ENCODE measurements around the gene HES1.
"Not testable (repeated sequence)": the region's sequence is repeated elsewhere in the genome, so short reads cannot be mapped to it uniquely, and the experiment has no call there.

HES1 gene

DNA sequence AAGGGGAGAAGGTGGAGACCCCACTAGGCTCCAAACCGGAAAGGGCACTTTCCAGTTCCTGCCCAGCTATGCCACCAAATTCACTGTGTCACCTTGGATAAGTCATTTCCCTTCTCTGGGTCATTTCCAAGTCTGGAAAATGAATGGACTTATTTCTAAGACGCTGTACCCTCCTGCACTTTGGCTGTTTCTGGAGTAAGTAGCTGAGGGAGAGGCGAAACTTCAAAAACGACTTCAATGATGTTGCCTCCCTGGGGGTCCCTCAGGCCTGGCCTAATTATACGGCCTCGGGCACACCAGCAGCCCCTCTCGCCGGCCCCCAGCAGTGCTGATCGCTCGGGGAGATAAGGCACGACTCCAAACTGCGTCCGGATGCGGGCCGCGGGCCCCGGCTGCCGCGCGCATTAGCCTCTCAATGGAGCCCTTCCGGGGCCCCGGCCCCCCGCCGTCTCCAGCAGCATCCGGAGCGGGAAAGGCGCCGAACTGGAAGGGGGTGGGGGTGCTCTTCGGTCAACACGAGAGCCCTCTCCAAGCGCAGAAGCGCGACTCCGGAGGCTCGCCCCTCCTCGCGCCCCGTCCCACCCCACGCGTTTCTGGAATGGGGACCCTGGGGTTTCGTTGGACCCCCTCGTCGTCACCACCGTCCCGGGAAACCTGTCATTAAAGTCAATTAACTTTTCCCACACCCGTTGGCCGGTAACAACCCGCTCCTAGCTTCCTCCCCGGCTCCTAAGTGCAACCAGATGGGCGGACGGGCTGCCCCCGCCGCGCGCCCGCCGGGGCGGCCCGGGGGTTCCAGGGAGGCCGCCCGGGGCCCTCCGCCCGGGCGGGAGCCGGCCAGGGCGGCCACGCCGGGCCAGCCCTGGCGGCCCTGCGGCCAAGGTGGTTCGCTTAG lies 4.8 kb downstream of the HES1 start:
- DNase-seq (ENCODE audit: low read depth, low spot score): no peak

- no peak for DNase-seq (ENCODE audit: low read depth, low spot score)
Observed at GRCh38 chr3:194141415-194142155, 5.6 kb downstream of the HES1 start.

- no peak for DNase-seq (ENCODE audit: low read depth, low spot score)
Observed at GRCh38 chr3:194142156-194142910, 6.4 kb downstream of the HES1 start.

DNA sequence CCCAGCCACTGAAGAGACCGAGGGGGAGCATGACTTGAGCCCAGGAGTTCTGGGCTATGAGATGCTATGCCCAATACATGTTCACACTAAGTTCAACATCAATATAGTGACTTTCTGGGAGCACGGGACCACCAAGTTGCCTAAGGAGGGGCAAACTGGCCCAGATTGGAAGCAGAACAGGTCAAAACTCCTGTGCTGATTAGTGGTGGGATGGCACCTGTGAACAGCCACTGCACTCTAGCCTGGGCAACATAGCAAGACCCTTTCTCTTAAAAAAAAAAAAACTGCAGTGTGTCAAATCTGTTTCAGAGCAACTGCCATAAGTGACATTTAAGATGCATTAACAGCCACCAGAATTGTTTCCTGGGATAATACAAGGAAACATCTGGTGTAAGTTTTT lies 9.8 kb downstream of the HES1 start:
- no peak for DNase-seq (ENCODE audit: low read depth, low spot score)

DNA sequence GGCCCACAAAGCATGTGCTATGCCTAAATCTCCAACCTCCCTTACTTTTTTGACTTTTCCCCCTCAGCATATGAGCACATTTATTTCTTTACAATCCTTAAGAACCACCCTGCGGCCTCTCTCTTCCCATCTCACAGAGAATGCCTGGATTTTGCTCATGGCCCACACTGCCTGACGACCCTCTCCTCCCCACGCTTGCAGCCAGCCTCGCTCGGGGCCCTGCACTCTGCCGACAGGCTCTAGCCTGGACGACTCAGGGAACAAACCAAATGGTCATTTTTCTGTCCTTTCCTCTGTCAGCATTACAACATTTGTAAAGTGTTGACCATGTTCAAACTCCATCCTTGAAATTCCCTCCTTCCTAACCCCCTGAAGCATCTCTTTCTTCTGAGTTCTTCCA lies 11.7 kb downstream of the HES1 start:
- no peak for DNase-seq (ENCODE audit: low read depth, low spot score)

GRCh38 chr3:194148383-194148782 lies 12.4 kb downstream of the HES1 start:
- no peak for DNase-seq (ENCODE audit: low read depth, low spot score)

DNA sequence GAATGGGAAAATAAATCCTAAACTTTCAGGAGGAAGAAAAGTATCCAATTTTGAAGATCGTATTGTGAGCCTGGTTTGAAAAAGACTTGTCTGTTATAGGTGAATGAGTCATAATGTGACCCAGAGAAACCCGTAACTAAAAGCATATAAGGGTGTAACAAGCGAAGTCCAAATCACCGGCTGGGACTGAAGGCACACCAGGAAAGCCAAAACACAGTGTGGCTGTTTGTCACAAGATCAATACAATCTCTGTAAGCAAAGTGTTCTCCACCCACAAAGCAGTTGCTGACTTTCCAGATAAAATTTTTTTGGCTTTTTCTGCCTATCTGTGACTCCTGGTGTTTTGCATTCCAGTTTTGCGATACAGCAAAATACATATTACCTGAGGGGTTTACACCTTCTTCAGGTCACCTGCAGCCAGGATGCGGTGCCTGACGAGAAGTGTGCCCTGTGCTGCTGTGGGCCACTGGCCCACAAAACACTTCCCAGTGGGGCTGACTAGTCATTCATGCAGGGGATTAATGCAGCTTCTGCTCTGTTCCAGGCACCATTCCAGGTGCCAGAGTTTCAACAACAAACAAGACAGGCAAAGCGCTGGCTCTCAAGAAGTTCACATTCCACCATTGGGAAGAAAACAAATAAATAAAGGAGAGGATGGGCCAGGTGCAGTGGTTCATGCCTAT lies 14.4 kb downstream of the HES1 start:
- no peak for DNase-seq (ENCODE audit: low read depth, low spot score)

DNA sequence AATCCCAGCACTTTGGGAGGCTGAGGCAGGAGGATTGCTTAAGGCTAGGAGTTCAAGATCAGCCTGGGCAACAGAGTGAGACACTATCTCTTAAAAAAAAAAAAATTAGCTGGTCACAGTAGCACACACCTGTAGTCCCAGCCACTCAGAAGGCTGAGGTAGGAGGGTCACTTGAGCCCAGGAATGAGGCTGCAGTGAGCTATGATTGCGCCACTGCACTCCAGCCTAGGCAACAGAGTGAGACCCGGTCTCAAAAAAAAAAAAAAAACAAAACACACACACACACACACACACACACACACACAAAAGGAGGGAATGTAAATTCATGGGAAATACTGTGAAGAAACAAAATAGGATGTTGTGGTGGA lies 15.0 kb downstream of the HES1 start:
- not testable (repeated sequence) for DNase-seq (ENCODE audit: low read depth, low spot score)

DNA sequence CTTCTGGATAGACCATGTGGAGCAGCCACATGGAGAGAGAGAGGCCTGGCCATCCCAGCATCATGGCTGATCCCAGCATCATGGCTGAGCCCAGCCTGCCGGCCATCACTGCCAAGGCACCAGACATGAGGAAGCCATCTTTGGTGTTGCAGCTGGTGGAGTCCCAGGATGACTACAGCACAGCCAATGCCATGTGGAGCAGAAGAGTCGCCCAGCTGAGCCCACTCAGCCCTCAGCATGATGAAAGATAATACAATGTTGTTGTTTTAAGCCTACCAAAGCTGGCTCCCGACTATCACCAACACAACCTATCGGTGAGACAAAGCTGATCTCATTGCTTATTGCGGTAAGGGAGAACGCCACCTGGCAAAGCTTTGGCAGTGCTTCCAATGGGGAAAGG lies 18.4 kb downstream of the HES1 start:
- no peak for DNase-seq (ENCODE audit: low read depth, low spot score)

- DNase-seq (ENCODE audit: low read depth, low spot score): no peak
Observed at GRCh38 chr3:194156095-194156494, 20.1 kb downstream of the HES1 start.

- DNase-seq (ENCODE audit: low read depth, low spot score): no peak
Observed at GRCh38 chr3:194158942-194159439, 23.0 kb downstream of the HES1 start.

DNA sequence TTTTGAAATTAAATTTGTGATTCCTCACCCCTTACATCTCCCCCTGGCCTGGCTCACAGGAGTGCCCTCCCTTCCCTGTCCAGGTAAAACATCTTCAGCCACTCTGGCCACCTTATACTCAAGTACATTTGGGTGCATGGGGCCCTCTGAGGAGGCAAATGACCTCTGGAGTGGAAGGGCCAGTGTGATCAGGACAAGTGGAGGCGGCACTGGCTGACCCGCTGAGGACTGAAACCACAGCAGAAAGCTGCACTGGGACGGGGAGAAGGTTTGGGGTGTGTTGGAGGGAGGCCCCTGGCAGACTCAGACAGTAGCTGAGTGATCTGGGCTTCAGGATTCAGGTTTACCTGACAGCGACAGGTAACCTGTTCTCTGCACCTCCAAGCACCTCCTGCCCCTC lies 24.2 kb downstream of the HES1 start:
- no peak for DNase-seq (ENCODE audit: low read depth, low spot score)

- no peak for DNase-seq (ENCODE audit: low read depth, low spot score)
Observed at GRCh38 chr3:194161131-194162045, 25.4 kb downstream of the HES1 start.

DNA sequence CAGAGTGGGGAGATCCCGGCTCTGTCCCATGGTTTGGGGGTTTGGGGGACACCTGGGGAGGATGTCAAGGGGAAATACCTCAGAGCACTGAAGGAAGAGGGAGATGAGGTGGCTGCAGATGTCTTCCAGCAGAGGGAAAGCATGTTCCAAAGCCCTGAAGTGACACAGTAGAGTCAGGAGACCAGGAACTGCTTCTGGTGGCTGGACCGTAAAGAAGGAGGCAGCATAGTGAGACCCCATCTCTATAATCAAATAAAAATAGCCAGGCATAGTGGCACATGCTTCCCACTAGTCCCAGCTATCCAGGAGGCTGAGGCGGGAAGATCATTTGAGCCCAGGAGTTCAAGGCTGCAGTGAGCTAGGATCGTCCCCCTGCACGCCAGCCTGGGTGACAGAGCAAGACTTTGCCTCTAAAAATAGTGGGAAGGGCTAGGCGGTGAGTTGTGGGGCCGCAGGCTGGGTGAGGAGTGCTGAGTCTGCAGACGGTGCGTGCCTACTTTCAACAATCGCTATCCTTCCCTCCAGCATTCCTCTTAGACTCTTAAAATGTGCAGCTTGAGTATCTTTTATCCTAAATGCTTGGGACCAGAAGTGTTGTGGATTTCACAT lies 26.2 kb downstream of the HES1 start:
- DNase-seq (ENCODE audit: low read depth, low spot score): no peak

DNA sequence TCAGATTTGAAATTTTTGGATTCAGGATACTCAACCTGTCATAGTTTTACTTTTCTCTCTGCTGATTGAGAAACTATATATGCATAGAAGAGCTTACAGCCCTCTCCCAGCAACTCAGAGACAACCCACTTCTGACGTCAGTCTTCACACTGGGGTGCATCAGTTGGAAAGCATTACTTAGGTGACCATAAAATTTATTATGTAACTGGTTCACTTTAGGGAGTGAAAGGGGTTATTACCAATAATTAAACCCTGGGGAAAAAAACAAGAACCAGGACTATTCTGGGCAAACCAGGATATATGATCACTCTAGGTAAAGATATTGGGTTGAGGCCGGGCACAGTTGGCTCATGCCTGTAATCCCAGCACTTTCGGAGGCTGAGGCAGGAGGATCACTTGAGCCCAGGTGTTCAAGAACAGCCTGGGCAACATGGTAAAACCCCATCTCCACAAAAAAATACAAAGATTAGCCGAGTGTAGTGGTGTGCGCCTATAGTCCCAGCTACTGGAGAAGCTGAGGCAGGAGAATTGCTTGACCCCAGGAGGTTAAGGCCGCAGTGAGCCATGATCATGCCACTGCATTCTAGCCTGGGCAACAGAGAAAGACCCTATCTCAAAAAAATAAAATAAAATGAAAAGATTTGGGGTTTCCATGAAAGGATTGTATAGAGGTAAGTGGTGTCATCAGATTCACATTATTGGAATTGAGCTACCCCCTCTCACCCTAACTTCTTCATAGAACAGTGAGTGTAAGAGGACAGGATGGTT lies 27.1 kb downstream of the HES1 start:
- no peak for DNase-seq (ENCODE audit: low read depth, low spot score)

GRCh38 chr3:194163697-194164096 lies 27.7 kb downstream of the HES1 start:
- DNase-seq (ENCODE audit: low read depth, low spot score): no peak

GRCh38 chr3:194164861-194165260 lies 28.9 kb downstream of the HES1 start:
- no peak for DNase-seq (ENCODE audit: low read depth, low spot score)

GRCh38 chr3:194165271-194166018 lies 29.5 kb downstream of the HES1 start:
- DNase-seq (ENCODE audit: low read depth, low spot score): no peak
